C4-2B (cell line): Measurements from ENCODE around the gene LPP.

Experiments used
- CTCF ChIP-seq: fragments of 450-650 bp; conservative IDR thresholded peaks from 2 replicates; pipeline ENCODE4 v1.5.1; 2017; ENCODE audit warnings: mild to moderate bottlenecking
- ZFX ChIP-seq: fragments of 450-650 bp; IDR thresholded peaks from 2 replicates; pipeline ENCODE4 v1.6.1; 2017

DNA sequence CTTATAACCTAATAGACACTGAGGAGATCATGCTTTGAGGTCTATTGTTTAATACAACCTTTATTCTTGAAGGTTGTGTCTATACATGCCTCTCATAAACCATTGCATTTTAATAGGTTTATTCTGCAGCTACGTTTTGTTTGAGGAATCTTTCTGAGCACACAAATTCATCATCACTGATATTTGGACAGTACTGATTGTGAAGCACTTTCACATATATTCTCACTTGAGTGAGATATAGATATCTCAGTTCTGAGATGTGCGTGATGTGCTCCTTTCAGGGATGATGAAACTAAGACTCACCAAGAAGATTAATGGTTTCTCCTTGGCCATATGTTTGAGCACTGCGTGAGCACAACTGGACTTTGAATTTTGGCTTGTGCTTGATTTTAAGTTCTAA, 374.4 kb downstream of the LPP start:
- TF ChIP-seq CTCF (no peak), ZFX (no peak)
